Measurements from ENCODE around the gene TBC1D4.

- TF ChIP-seq POLR2AphosphoS5 (IDR thresholded peaks at IDR 0.05) (no peak), CTCF (IDR thresholded peaks at IDR 0.05) (no peak), POLR2A (IDR thresholded peaks at IDR 0.05) (no peak)
Measured at GRCh38 chr13:75493156-75493555, 11.2 kb upstream of the TBC1D4 start.
